ENCODE measurements around the gene SUSD6. TPM values are rescaled to one million over a fixed set of nuclear protein-coding genes. Genes with fewer than 3 reads are reported as not detected.

Gene SUSD6
- total RNA-seq, 2 donors from 2014 or later = 24.6 to 25.1 TPM

DNA sequence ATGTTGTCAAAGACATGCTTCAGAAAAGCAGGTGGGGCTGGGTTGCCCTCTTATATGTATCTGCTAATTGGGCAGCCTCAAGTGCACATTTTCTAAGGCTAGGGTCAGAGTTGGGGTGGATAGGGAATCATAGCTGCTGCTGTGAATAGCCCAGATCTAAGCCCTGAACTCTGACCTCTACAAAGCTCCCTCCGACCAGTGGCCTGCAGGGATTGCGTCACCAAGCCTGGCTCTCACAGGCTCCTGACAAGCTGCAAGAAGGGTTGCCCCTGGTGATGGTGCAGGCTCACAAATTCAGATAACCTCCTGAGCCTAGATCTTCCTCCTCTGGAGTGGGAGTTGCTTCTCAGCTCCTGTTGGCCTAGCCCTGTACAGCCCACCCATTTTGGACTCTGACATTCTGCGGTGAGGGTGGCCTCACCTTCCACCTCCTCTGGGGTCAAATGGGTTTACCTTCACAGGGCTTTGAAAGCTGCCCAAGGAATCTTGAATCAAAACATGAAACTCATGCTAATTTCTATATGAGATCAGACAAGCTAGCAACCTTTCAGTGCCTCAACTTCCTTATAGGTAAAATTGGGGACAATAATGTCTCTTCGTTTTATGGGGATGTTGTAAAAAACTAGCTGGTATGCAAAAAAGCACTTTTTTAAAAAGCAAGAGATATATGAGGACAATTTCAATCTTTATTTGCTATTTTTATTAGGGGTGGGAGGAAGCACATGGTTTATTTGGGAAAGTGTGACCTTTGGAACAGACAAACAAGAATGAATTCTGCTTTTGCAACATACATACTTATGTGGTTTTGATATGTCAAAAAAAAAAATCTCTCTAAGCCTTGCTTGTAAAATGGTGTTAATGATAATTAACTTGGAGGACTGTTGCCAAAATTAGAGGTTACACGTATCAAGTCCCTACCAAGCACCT lies 4.9 kb upstream of the SUSD6 start:
- Histone ChIP-seq H3K4me3 (no peak overlapping the region), H3K27ac (peak overlapping the region in 1 of 4 donors; percentile 17), H3K9me3 (no peaks in the 10 kb centered on the region), H3K27me3 (no peaks in the 10 kb centered on the region), H3K36me3 (replicated peaks in 1 of 2; ENCODE audit: insufficient read depth in 1 of 2, low read depth in 2 of 2) (no peaks in the 10 kb centered on the region), H3K4me1 (peaks cover 22% of the 10 kb centered on the region)
- intact Hi-C loops (cut with DNase I) = no loop called here
- no peak for TF ChIP-seq POLR2A (IDR thresholded peaks at IDR 0.05)
- TF ChIP-seq, protein P1, sequence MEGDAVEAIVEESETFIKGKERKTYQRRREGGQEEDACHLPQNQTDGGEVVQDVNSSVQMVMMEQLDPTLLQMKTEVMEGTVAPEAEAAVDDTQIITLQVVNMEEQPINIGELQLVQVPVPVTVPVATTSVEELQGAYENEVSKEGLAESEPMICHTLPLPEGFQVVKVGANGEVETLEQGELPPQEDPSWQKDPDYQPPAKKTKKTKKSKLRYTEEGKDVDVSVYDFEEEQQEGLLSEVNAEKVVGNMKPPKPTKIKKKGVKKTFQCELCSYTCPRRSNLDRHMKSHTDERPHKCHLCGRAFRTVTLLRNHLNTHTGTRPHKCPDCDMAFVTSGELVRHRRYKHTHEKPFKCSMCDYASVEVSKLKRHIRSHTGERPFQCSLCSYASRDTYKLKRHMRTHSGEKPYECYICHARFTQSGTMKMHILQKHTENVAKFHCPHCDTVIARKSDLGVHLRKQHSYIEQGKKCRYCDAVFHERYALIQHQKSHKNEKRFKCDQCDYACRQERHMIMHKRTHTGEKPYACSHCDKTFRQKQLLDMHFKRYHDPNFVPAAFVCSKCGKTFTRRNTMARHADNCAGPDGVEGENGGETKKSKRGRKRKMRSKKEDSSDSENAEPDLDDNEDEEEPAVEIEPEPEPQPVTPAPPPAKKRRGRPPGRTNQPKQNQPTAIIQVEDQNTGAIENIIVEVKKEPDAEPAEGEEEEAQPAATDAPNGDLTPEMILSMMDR (IDR thresholded peaks at IDR 0.05) = no peak
- 70 to 76% methylated on average over 3 to 5 of the region's 5 CpGs for WGBS, 2 donors
- ATAC-seq = no peak
- no peak for DNase-seq

DNA sequence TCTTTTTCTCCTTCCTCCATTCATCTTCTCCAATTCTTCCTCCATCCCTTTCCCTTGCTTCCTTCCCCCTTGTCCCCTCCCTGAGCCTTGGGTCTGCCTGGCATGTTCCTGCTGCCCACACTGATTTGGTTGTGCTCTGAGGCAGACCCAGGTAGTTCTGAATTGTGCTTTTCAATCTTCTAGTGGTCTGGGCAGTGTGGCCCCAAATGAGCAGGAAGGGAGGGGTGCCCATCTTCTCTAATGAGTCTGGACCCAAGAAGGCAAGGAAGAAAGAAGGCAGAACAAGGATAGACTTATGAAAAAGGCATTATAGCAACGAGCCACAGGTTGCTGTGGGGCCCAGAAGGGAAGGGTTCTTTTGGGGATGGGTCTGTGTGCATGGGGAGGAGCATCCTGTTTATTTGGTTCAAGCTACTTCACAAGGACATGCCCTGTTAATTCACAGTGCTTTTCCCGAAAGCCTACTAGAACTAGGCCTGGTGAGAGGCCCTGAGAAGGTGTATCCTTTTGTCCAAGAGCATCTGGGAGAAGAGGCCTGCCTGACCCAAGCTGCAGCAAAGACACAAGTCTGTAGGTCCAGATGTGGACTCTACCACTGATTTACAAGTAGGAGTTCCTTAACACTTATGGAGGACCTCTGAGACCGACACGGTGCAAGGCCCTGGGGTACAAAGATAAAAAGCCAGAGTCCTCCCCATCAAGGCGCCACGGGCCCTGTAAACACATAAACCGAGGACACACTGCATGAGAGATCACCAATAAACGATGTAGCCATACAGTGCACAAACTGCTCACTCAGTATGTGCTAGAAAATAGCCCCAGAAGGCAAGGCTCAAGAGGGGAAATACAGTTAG lies 1.1 kb upstream of the SUSD6 start:
- 36 to 55% methylated on average over 8 of the region's 8 CpGs for WGBS, 2 donors
- Histone ChIP-seq H3K4me1 (peaks cover 49% of the 10 kb centered on the region), H3K4me3 (no peak overlapping the region), H3K27me3 (no peaks in the 10 kb centered on the region), H3K36me3 (replicated peaks in 1 of 2; ENCODE audit: insufficient read depth in 1 of 2, low read depth in 2 of 2) (no peaks in the 10 kb centered on the region), H3K9me3 (no peaks in the 10 kb centered on the region), H3K27ac (peak overlapping the region; percentile 68 to 99 (median 92))
- ATAC-seq (no peak), DNase-seq (no peak)
- intact Hi-C loops (cut with DNase I) = loop anchor here (10.0 kb wide), 1 partner anchor 55 kb away; no protein-coding TSS in a partner anchor
- TF ChIP-seq, protein P1 (IDR thresholded peaks at IDR 0.05) = no peak
- TF ChIP-seq POLR2A (IDR thresholded peaks at IDR 0.05) = no peak

DNA sequence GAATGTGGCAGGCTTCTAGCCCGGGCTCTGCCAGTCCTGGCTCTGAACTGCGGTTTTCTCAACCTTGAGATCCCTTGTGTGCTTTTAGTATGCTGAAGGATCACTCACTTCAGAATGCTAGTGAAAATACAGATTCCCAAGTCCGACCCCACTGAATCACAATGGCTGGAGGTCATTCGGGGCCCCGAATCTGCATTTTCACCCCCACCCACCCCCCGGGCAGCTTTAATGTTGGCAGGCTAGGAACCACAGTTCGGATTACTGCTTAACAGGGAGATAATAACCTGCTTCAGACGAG lies 573 bp upstream of the SUSD6 start:
- H3K27me3 ChIP-seq = no peaks in the 10 kb centered on the region
- peak overlapping the region; percentile 68 to 99 (median 92) for H3K27ac ChIP-seq
- peaks cover 55% of the 10 kb centered on the region for H3K4me1 ChIP-seq
- intact Hi-C loops (cut with DNase I) = loop anchor here (10.0 kb wide), 1 partner anchor 54 kb away; no protein-coding TSS in a partner anchor
- no peak for TF ChIP-seq POLR2A (IDR thresholded peaks at IDR 0.05)
- TF ChIP-seq, protein P1 (IDR thresholded peaks at IDR 0.05) = no peak
- no peak for DNase-seq
- H3K36me3 ChIP-seq (replicated peaks in 1 of 2; ENCODE audit: insufficient read depth in 1 of 2, low read depth in 2 of 2) = no peaks in the 10 kb centered on the region
- 4 to 7% methylated on average over 8 of the region's 8 CpGs for WGBS, 2 donors
- ATAC-seq = no peak
- no peaks in the 10 kb centered on the region for H3K9me3 ChIP-seq
- H3K4me3 ChIP-seq = no peak overlapping the region

GRCh38 chr14:69612014-69612782 lies 802 bp downstream of the SUSD6 start:
- no peaks in the 10 kb centered on the region for H3K27me3 ChIP-seq
- intact Hi-C loops (cut with DNase I) = loop anchor here (10.0 kb wide), 1 partner anchor 53 kb away; no protein-coding TSS in a partner anchor
- WGBS, 2 donors = 1% methylated on average over 25 to 29 of the region's 47 CpGs
- peak overlapping the region; percentile 3 to 51 for H3K4me3 ChIP-seq
- H3K4me1 ChIP-seq = peaks cover 59% of the 10 kb centered on the region
- H3K9me3 ChIP-seq = no peaks in the 10 kb centered on the region
- H3K27ac ChIP-seq = peak overlapping the region; percentile 73 to 99 (median 92)
- peak; percentile 31 for ATAC-seq
- DNase-seq = peak; percentile 34 to 44 (median 39)
- peak in 1 of 3 donors; percentile 11 for TF ChIP-seq POLR2A (IDR thresholded peaks at IDR 0.05)
- TF ChIP-seq, protein P1 (IDR thresholded peaks at IDR 0.05) = no peak
- no peaks in the 10 kb centered on the region for H3K36me3 ChIP-seq (replicated peaks in 1 of 2; ENCODE audit: insufficient read depth in 1 of 2, low read depth in 2 of 2)
